H9 (cell line): ENCODE results near the gene MGAT2. TPM values are rescaled to one million over a fixed set of nuclear protein-coding genes. Genes with fewer than 3 reads are reported as not detected.

Source experiments
- DNase-seq: peaks from one replicate; pipeline ENCODE4 v3.0.0-alpha.2; 2017
- H2AFZ ChIP-seq: one replicate; pipeline ENCODE4 v1.6.1; 2013; ENCODE audit warnings: mild to moderate bottlenecking, low read length, control low read depth, moderate library complexity
- H2AK5ac ChIP-seq: 2 replicates; pipeline ENCODE4 v1.6.1; 2013; ENCODE audit warnings: low read length, control low read depth, mixed read lengths; ENCODE audit not compliant: insufficient read length
- H2BK120ac ChIP-seq: one replicate; pipeline ENCODE4 v1.6.1; 2013; ENCODE audit warnings: low read depth, mild to moderate bottlenecking, low read length, control low read depth, inconsistent platforms; ENCODE audit not compliant: poor library complexity, severe bottlenecking
- H2BK12ac ChIP-seq: 2 replicates; pipeline ENCODE4 v1.6.1; 2013; ENCODE audit warnings: low read length, control low read depth, mixed read lengths, low read depth; ENCODE audit not compliant: insufficient read length
- H2BK15ac ChIP-seq: 2 replicates; pipeline ENCODE4 v1.6.1; 2013; ENCODE audit warnings: low read depth, low read length, control low read depth
- H2BK20ac ChIP-seq: one replicate; pipeline ENCODE4 v1.6.1; 2013; ENCODE audit warnings: low read depth, mild to moderate bottlenecking, low read length, control low read depth, inconsistent platforms; ENCODE audit not compliant: poor library complexity, severe bottlenecking
- H2BK5ac ChIP-seq: 2 replicates; pipeline ENCODE4 v1.6.1; 2013; ENCODE audit warnings: low read length, control low read depth, mixed read lengths; ENCODE audit not compliant: insufficient read length
- H3K14ac ChIP-seq: 2 replicates; pipeline ENCODE4 v1.6.1; 2013; ENCODE audit warnings: low read length, control low read depth; ENCODE audit not compliant: insufficient read depth
- H3K18ac ChIP-seq: 2 replicates; pipeline ENCODE4 v1.6.1; 2013; ENCODE audit warnings: low read depth, mild to moderate bottlenecking, mixed read lengths, low read length, control low read depth; ENCODE audit not compliant: insufficient read length
- H3K23ac ChIP-seq: 2 replicates; pipeline ENCODE4 v1.6.1; 2013; ENCODE audit warnings: low read length, control low read depth, mixed read lengths, low read depth; ENCODE audit not compliant: insufficient read length
- H3K23me2 ChIP-seq: 2 replicates; pipeline ENCODE4 v1.6.1; 2013; ENCODE audit warnings: low read depth, mild to moderate bottlenecking, mixed read lengths, low read length, control low read depth; ENCODE audit not compliant: insufficient read length, poor library complexity, severe bottlenecking
- H3K27ac ChIP-seq: 2 replicates; pipeline ENCODE4 v1.5.1; 2013; ENCODE audit warnings: low read length, control low read depth, mixed read lengths, low read depth; ENCODE audit not compliant: insufficient read length
- H3K27me3 ChIP-seq: 2 replicates; pipeline ENCODE4 v1.6.1; 2013; ENCODE audit warnings: low read length, control low read depth, inconsistent platforms; ENCODE audit not compliant: insufficient read depth
- H3K4ac ChIP-seq: 2 replicates; pipeline ENCODE4 v1.6.1; 2013; ENCODE audit warnings: low read depth, mild to moderate bottlenecking, control low read depth, inconsistent platforms, low read length, moderate library complexity
- H3K4me1 ChIP-seq: 2 replicates; pipeline ENCODE4 v1.6.1; 2013; ENCODE audit warnings: low read length, control low read depth, inconsistent platforms; ENCODE audit not compliant: insufficient read depth
- H3K4me2 ChIP-seq: 2 replicates; pipeline ENCODE4 v1.6.1; 2013; ENCODE audit warnings: low read length, control low read depth, mixed read lengths; ENCODE audit not compliant: insufficient read length, insufficient read depth
- H3K56ac ChIP-seq: 2 replicates; pipeline ENCODE4 v1.6.1; 2013; ENCODE audit warnings: low read depth, mild to moderate bottlenecking, mixed read lengths, low read length, control low read depth; ENCODE audit not compliant: insufficient read length
- H3K79me1 ChIP-seq: 2 replicates; pipeline ENCODE4 v1.6.1; 2013; ENCODE audit warnings: low read depth, mild to moderate bottlenecking, moderate library complexity, low read length, control low read depth, inconsistent platforms; ENCODE audit not compliant: insufficient read depth, poor library complexity, severe bottlenecking
- H3K79me2 ChIP-seq: 2 replicates; pipeline ENCODE4 v1.6.1; 2013; ENCODE audit warnings: low read length, control low read depth, inconsistent platforms; ENCODE audit not compliant: insufficient read depth
- H3K9ac ChIP-seq: 2 replicates; pipeline ENCODE4 v1.6.1; 2013; ENCODE audit warnings: low read length, control low read depth, mixed read lengths; ENCODE audit not compliant: insufficient read length; ENCODE audit errors: extremely low read depth
- H3K9me3 ChIP-seq: one replicate; pipeline ENCODE4 v1.6.1; 2013; ENCODE audit warnings: low read depth, low read length, inconsistent platforms; ENCODE audit not compliant: control insufficient read depth
- H3T11ph ChIP-seq: one replicate; pipeline ENCODE4 v1.6.1; 2013; ENCODE audit warnings: mild to moderate bottlenecking, low read length, control low read depth, inconsistent platforms
- H4K20me1 ChIP-seq: one replicate; pipeline ENCODE4 v1.6.1; 2013; ENCODE audit not compliant: control insufficient read depth, insufficient read length, insufficient read depth
- H4K5ac ChIP-seq: 2 replicates; pipeline ENCODE4 v1.6.1; 2013; ENCODE audit warnings: low read depth, mild to moderate bottlenecking, mixed read lengths, low read length, control low read depth; ENCODE audit not compliant: insufficient read length
- H4K8ac ChIP-seq: replicated peaks from 2 replicates; pipeline ENCODE4 v1.6.1; 2013; ENCODE audit warnings: low read length, control low read depth, mixed read lengths, low read depth; ENCODE audit not compliant: insufficient read length
- H4K91ac ChIP-seq: 2 replicates; pipeline ENCODE4 v1.6.1; 2013; ENCODE audit warnings: low read depth, mild to moderate bottlenecking, moderate library complexity, mixed read lengths, low read length, control low read depth; ENCODE audit not compliant: insufficient read length
- H3K27ac Mint-ChIP-seq, 3 experiments: 2 replicates in 2 of 3; 3 replicates in 1 of 3; pipeline ENCODE4 v1.8.0; 2020 to 2021; ENCODE audit warnings: mixed read lengths in 3 of 3, mild to moderate bottlenecking in 1 of 3, moderate library complexity in 1 of 3
- H3K27me3 Mint-ChIP-seq: 2 replicates; pipeline ENCODE4 v1.8.0; 2021; ENCODE audit warnings: low read depth, mild to moderate bottlenecking, moderate library complexity, mixed read lengths
- H3K36me3 Mint-ChIP-seq, 3 experiments: 2 replicates in 2 of 3; 3 replicates in 1 of 3; pipeline ENCODE4 v1.8.0; 2020 to 2021; ENCODE audit warnings: low read depth in 3 of 3, mixed read lengths in 3 of 3; ENCODE audit not compliant: insufficient read depth in 1 of 3
- H3K4me1 Mint-ChIP-seq, 2 experiments: 2 replicates each; pipeline ENCODE4 v1.8.0; 2020; ENCODE audit warnings: mixed read lengths in 2 of 2
- H3K4me3 Mint-ChIP-seq, 2 experiments: 2 replicates in 1 of 2; 3 replicates in 1 of 2; pipeline ENCODE4 v1.8.0; 2020 to 2021; ENCODE audit warnings: mild to moderate bottlenecking in 2 of 2, mixed read lengths in 2 of 2, moderate library complexity in 1 of 2
- H3K9me3 Mint-ChIP-seq, 2 experiments: 2 replicates in 1 of 2; 3 replicates in 1 of 2; pipeline ENCODE4 v1.8.0; 2020; ENCODE audit warnings: mild to moderate bottlenecking in 2 of 2, mixed read lengths in 2 of 2, moderate library complexity in 1 of 2
- CTCF ChIP-seq: fragments of 200-600 bp; sonication (generic); conservative IDR thresholded peaks from 3 replicates; pipeline ENCODE4 v1.8.0; 2021; ENCODE audit warnings: antibody characterized with exemption, mild to moderate bottlenecking
- WGBS: extraction: QIAGEN DNeasy Blood & Tissue Kit; methylation state at CpG from one replicate; pipeline ENCODE4 v1.1.7; 2013; ENCODE audit warnings: missing lambda C conversion rate, low lambda C conversion rate, mixed read lengths; ENCODE audit not compliant: insufficient read length; ENCODE audit errors: extremely low coverage; 5-methylcytosine and 5-hydroxymethylcytosine counted together
- total RNA-seq: library from RNA; stranded (reverse); gene quantifications from 2 replicates; pipeline ENCODE4 v1.2.1, GENCODE V29; 2021

MGAT2 gene
- total RNA-seq, 1 experiment from 2014 or later: 24.5 TPM

GRCh38 chr14:49633640-49634546 is 13.3 kb downstream of the MGAT2 start:
- H3K4me1 ChIP-seq: no peaks in the 10 kb centered on the region; the same call in 1 of the 2 replicates
- Mint-ChIP-seq H3K36me3 (peaks cover 19 to 50% (median 33%) of the 10 kb centered on the region in 3 experiments), H3K4me3 (peak overlapping the region; percentile 94 to 97), H3K27ac (peak overlapping the region; percentile 98), H3K9me3 (peaks cover 0 to 6% of the 10 kb centered on the region in 2 experiments; a peak in 2 of 5 replicates), H3K27me3 (no peaks in the 10 kb centered on the region), H3K4me1 (peaks cover 10 to 23% of the 10 kb centered on the region in 2 experiments; a peak in 3 of 4 replicates)
- H3K27ac ChIP-seq: peak overlapping the region; percentile 63
- no peak overlapping the region for H3T11ph ChIP-seq
- no peak overlapping the region for H2BK12ac ChIP-seq
- peak overlapping the region; percentile 94 for H3K18ac ChIP-seq
- H3K23me2 ChIP-seq: peaks cover 7% of the 10 kb centered on the region
- no peak overlapping the region for H3K23ac ChIP-seq
- WGBS: no CpG with 5 or more reads among the region's 101 CpGs
- H3K79me1 ChIP-seq: peaks cover 3% of the 10 kb centered on the region
- H3K56ac ChIP-seq: no peak overlapping the region
- H2BK15ac ChIP-seq: no peak overlapping the region
- no peak overlapping the region for H4K8ac ChIP-seq
- H3K14ac ChIP-seq: peak overlapping the region; percentile 98
- peak; percentile 97 for DNase-seq
- peak overlapping the region; percentile 51; the same call in 1 of the 2 replicates for H3K4ac ChIP-seq
- no peak overlapping the region for H2AFZ ChIP-seq
- H3K79me2 ChIP-seq: peaks cover 21% of the 10 kb centered on the region; the same call in 1 of the 2 replicates
- H3K9me3 ChIP-seq: no peaks in the 10 kb centered on the region
- H3K27me3 ChIP-seq: no peaks in the 10 kb centered on the region
- peak overlapping the region; percentile 10 for H4K5ac ChIP-seq
- no peak overlapping the region for H2BK5ac ChIP-seq
- H2BK120ac ChIP-seq: no peak overlapping the region
- no peak overlapping the region for H2BK20ac ChIP-seq
- TF ChIP-seq CTCF: peak; percentile 92
- peak overlapping the region; percentile 75 for H3K4me2 ChIP-seq
- no peak overlapping the region for H2AK5ac ChIP-seq
- no peak overlapping the region for H4K91ac ChIP-seq
- no peaks in the 10 kb centered on the region for H4K20me1 ChIP-seq
- peak overlapping the region; percentile 92 for H3K9ac ChIP-seq
